GM21529 (cell line): ENCODE data around the gene WDR19.

Experiments used
- ATAC-seq: cut with Tn5 transposase; IDR thresholded peaks from one replicate; pipeline ENCODE4 v1.9.1; 2021; ENCODE audit not compliant: unreplicated experiment

The WDR19 gene

DNA sequence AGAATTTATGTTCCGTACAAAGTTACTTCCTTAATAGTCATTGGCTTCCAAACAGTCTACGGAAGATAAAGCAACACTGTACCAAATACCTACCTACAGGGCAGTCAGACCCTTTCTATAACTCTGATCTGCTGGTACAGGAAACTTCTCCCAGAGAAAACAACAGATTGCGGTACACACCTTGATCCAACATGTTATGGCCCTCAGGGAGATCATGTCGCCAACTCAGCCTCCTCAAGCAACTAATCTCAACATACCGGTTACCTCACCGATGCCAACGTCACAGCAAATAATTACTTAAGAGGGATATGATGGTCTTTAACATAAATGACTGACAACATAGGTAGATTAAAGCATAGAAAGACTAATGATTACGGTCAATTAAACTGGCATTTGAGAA lies 113.5 kb downstream of the WDR19 start:
- no peak for ATAC-seq

- no peak for ATAC-seq
These were observed 120.6 kb downstream of the WDR19 start for GRCh38 chr4:39302901-39303300.

GRCh38 chr4:39303871-39304270 lies 121.5 kb downstream of the WDR19 start:
- no peak for ATAC-seq

DNA sequence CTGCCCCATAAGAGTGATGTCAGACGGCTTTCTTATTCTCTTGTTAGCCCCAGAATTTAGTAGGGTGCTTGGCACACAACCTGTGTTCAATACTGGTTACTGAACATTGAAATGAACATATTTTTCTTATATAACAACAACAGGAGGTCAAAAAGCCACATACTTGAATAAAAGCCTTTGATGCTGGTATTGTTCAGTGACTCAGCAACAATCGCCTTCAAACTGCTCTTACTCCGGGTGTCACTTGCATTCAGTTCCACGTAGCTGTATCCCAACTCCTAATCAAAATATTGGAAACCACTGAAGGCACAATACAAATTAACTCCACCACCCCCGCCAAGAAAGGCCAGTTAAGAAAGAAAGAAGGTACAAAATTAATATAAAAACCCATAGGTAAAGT lies 122.3 kb downstream of the WDR19 start:
- ATAC-seq, result no peak

DNA sequence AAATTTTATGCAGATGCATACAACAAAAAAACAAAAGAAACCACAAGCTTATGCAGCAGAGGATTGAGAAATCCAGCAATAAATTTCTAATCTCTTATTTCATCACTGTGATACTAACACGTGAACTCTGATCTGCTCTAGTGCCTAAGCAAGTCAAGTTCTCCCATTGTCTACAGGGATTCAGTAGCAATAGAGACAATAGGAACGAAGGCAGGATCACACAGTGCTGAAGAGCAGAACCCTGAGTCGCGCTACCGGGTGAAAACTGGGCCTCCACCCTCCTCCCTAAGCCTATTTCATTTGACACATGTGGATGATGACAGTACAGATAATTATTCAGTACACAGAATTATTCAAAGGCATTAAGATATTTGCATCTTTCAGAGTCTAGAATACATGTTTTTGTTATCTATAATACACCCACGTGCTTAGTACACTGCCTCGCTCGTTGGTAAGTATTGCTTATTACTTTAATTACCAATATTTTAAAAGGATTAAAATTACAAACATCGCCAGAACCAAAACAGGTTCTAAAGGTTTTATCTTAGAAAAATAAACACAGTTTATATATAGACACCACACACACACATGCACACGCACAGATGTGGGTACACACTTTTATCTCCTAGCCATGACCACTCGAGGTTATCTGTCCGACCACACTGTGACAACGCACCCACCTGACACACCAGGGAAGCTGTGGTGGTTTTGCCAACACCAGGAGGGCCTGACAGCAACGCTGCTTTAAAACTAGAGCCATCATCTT lies 123.8 kb downstream of the WDR19 start:
- no peak for ATAC-seq

GRCh38 chr4:39308611-39309010 lies 126.3 kb downstream of the WDR19 start:
- no peak for ATAC-seq

- no peak for ATAC-seq
These were observed 130.5 kb downstream of the WDR19 start for GRCh38 chr4:39312816-39313215.

DNA sequence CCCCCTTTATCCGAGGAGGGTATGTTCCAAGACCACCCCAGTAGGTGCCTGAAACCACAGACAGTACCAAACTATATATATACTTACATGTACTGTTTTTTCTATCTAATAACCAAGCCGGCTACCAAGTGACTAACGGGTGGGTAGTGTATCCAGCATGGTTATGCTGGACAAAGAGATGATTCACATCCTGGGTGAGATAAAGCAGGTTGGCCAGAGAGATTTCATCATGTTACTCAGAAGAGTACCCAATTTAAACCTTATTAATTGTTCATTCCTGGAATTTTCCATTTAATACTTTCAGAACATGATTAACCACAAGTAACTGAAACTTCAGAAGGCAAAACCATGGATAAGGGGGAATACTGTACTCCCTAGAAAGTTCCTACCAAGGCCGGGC lies 137.3 kb downstream of the WDR19 start:
- ATAC-seq, result no peak

- no peak for ATAC-seq
These were observed 138.2 kb downstream of the WDR19 start for GRCh38 chr4:39320381-39321115.

DNA sequence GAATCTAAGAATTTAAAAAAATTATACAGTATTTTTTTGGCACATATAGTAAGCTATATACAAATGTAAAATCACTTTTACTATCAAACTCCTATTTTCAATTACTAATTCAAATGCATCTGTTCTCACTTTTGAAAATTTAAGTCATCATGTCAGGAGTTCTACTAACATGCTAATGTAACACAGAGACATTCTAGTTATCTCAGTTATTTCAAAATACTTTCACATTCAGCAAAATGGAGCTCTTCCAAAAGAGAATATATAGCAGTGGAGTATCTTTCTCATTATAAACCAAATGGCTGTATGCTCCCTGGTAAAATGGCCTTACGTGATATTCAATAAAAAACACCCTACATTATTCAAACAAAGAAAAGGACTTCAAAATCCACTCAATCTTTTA lies 141.5 kb downstream of the WDR19 start:
- no peak for ATAC-seq

DNA sequence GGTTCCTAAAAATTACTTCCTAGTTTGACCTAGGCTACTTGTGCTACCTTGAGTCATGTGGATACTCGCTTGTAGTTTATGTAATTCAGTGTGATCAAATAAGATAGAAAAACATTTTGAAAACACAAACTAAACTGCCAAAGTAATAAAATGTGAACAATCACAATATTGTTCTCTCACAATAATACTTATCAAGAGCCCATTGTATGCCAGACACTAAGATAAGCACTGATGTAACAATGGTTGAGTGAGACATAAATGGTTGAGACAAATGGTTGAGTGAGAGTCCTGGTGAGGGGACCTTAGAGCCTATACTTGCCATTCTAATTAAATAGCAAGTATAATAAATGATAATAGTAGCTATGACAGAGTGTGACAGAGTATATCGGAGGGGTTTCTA lies 142.1 kb downstream of the WDR19 start:
- no peak for ATAC-seq

DNA sequence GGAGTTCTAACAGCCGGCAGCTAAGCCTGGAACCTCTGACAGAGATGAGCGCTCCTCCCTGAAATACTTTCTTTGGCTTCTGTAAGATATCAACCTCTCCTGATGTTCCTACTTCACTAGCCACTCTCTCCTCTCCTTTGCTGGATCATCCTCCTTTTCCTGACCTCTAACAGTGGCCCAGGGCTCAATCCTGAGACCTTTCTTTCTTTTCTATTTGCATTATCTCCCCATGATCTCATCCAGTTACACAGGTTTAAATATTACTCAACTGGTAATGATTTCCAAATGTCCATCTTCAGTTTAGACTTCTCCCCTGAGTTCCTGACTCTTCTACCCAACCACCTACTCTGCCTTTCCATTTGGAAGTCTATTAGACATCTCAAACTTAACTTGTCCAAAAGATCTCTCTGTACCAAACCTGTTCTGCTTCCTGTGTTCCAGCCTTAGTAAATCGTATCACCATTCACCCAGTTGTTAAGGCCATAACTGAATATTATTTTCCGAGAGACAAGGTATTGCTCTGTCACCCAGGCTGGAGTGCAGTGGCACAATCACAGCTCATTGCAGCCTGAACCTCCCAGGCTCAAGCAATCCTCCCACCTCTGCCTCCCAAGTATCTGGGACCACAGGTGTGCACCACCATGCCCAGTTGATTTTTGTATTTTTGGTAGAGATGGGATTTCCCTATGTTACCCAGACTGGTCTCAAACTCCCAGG lies 142.7 kb downstream of the WDR19 start:
- ATAC-seq, result no peak

- ATAC-seq, result no peak
These were observed 144.2 kb downstream of the WDR19 start for GRCh38 chr4:39326468-39326977.

DNA sequence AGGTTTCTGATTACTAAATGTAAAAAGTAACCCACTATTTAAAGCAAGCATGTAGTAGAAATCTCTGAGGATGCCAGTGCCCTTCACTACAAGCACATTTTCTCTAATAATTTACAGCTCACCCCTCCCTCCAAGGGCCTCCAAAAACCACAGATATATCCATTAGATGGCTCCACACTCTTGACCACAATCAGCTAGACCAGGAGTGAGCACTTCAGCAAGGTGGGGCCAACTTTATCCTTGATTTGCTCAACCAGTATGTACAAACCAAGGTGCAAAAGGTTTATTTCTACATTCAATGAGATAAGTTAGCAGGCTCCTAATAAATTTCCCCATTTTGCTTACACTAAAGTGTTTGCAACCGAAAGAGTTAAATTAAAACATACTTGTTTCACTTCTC lies 148.0 kb downstream of the WDR19 start:
- no peak for ATAC-seq

DNA sequence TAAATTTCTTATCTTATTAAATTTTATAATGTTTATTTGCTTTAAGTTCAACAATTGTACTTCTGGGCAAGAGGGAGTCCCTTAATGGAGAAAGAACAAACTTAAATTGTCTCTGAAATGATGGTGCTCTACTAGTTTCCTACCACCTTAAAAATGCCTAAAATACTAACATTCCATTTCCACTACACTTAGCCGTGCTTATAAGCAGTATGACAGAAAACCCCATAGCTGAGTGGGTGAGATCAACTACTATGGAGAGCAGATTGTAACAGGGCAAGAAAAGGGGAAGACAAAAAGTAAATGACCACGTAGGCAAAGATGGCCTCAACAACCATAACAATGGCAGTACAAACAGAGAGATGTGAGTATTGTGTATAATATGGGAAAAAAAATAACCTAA lies 148.9 kb downstream of the WDR19 start:
- ATAC-seq, result no peak
